Motor neuron (in vitro differentiated cells): ENCODE data around the gene MSH6. TPM values are rescaled to one million over a fixed set of nuclear protein-coding genes. Genes with fewer than 3 reads are reported as not detected.
A peak's percentile ranks its signal among the peaks of the same experiment; 100 is the strongest.

Experiments used
- ATAC-seq, 8 experiments: fragments of 200-7000 bp; cut with Tn5 transposase; replicated peaks in 6 of 8; 2 replicates each; pipeline ENCODE4 v1.8.0; 2021; ENCODE audit warnings: mild to moderate bottlenecking in 8 of 8, moderate library complexity in 8 of 8
- H3K27ac ChIP-seq, 2 donors: fragments of 250-450 bp; sonication (Bioruptor Pico); 2 replicates each; pipeline ENCODE4 v1.9.0; 2021; ENCODE audit warnings: antibody characterized with exemption in 2 of 2, mild to moderate bottlenecking in 2 of 2, moderate library complexity in 1 of 2
- H3K4me1 ChIP-seq, 2 donors: fragments of 250-450 bp; sonication (Bioruptor Pico); replicated peaks in 1 of 2; 2 replicates each; pipeline ENCODE4 v1.6.1; 2021; ENCODE audit warnings: antibody characterized with exemption in 2 of 2, mild to moderate bottlenecking in 2 of 2, moderate library complexity in 1 of 2
- H3K4me3 ChIP-seq, 5 donors: fragments of 250-450 bp; sonication (Bioruptor Pico); 2 replicates each; pipeline ENCODE4 v1.9.0; 2021; ENCODE audit warnings: antibody characterized with exemption in 5 of 5, mild to moderate bottlenecking in 5 of 5, moderate library complexity in 4 of 5
- WGBS, 10 experiments: fragments of 450-650 bp; shearing (Covaris generic); methylation state at CpG; one replicate each; pipeline ENCODE4 v1.0.0; 2022; 5-methylcytosine and 5-hydroxymethylcytosine counted together
- in situ Hi-C, 9 experiments: fragments of 400-800 bp; cut with MboI; loops; one replicate each; pipeline ENCODE4 v1.15.0; 2021; ENCODE audit warnings: low sequenced_read_pairs in 9 of 9, low pct_unique_long_range_greater_than_20kb in 2 of 9; ENCODE audit not compliant: unreplicated experiment in 9 of 9
- total RNA-seq, 8 experiments: library from RNA; unstranded; fragments of 300-600 nt; gene quantifications; 2 replicates each; pipeline versions ENCODE4 v1.2.3 to v1.2.4, GENCODE V29; 2022

The MSH6 gene
- total RNA-seq, 8 experiments from 2014 or later: 14.4 to 71.9 (median 38.5) TPM

- peak; percentile 83 to 98 (median 94) for ATAC-seq
- in situ Hi-C loops: loop anchor here in 2 of 9 experiments (10.0 kb wide), 2 partner anchors 333 to 433 kb away; no protein-coding TSS in a partner anchor
- Histone ChIP-seq H3K27ac (no peak overlapping the region), H3K4me1 (peaks cover 0 to 9% of the 10 kb centered on the region in 2 donors), H3K4me3 (no peak overlapping the region)
- 0 to 28% (median 10%) methylated on average over 2 to 16 of the region's 28 CpGs; no CpG with 5 or more reads in 3 of the 10 experiments for WGBS, 10 experiments
These were observed 14.9 kb upstream of the MSH6 start for GRCh38 chr2:47767880-47768609.

DNA sequence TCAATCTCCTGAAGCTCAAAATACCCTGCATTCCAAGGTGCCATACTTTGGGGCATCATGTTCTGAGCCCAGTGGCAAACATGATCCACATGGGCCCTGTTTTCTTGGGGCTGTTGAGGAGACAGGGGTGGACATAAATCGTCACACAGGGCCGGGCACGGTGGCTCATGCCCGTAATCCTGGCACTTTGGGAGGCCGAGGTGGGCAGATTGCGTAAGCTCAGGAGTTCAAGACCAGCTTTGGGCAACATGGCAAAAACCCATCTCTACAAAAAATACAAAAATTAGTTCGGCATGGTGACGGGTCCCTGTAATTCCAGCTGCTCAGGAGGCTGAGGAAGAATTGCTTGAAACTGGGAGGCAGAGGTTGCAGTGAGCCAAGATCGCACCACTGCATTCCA lies 13.6 kb upstream of the MSH6 start:
- no peak overlapping the region for H3K4me3 ChIP-seq
- H3K27ac ChIP-seq: no peak overlapping the region
- no peak for ATAC-seq
- H3K4me1 ChIP-seq: peaks cover 0 to 9% of the 10 kb centered on the region in 2 donors
- in situ Hi-C loops: loop anchor here in 2 of 9 experiments (10.0 kb wide), 2 partner anchors 335 to 435 kb away; no protein-coding TSS in a partner anchor
- 81 to 100% (median 100%) methylated on average over 1 to 8 of the region's 9 CpGs; no CpG with 5 or more reads in 3 of the 10 experiments for WGBS, 10 experiments

DNA sequence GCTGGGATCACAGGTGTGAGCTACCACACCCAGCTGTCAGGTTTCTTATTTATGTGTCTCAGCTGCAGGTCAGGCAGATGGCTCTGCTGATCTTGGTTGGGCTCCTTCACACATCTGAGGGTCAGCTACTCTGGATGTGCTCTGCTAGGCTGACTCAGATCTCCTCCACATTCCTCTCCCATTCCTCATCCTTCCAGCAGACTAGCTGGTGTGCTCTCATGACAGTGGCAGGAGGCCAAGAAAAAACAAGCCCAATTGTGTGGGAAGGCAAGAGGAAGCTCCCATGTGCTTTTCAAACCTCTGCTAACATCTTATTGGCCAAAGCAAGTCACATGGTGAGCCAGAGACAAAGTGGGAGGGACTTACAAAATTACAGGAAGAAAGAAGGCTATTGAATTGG lies 11.7 kb upstream of the MSH6 start:
- Histone ChIP-seq H3K4me1 (peaks cover 0 to 9% of the 10 kb centered on the region in 2 donors), H3K27ac (no peak overlapping the region), H3K4me3 (no peak overlapping the region)
- in situ Hi-C loops: no loop called here
- peak; percentile 18 to 92 (median 62) for ATAC-seq

DNA sequence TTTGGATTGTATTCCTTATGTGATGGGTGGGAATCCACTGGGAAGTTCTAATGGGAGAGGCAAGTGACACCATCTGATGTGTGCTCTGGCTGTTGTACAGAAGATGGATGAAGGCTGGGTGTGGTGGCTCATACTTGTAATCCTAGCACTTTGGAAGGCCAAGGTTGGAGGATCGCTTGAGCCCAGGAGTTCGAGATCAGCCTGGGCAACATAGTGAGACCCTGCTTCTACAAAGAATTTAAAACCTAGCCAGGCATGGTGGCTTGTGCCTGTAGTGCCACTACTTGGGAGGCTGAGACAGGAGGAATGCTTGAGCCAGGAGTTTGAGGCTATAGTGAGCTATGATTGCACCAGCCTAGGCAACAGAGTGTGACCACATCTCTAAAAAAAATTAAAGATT lies 10.6 kb upstream of the MSH6 start:
- in situ Hi-C loops: no loop called here
- Histone ChIP-seq H3K4me1 (peaks cover 0 to 9% of the 10 kb centered on the region in 2 donors), H3K4me3 (no peak overlapping the region), H3K27ac (no peak overlapping the region)
- WGBS, 10 experiments: 80 to 100% (median 90%) methylated on average over 1 to 2 of the region's 2 CpGs; no CpG with 5 or more reads in 5 of the 10 experiments
- no peak for ATAC-seq

DNA sequence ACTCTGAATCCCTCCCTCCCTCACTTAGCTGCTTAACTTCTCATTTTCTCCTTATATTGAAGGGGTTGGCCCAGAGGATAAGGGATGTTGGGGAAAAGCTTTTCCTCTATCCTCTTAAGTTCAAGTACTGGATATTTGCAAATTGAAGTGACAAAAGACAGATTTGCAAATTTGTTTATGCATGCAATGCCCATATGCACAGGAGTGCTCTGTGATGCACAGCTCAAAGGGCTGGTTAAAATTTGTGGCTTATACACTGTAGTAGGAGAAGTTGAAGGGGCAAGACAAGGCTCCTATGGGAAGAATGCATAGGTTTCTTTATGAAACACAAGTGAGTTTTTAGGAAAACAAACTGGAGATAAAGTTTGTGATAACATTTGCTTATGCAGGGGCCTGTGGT lies 8.4 kb upstream of the MSH6 start:
- H3K4me1 ChIP-seq: peaks cover 0 to 6% of the 10 kb centered on the region in 2 donors
- peak in 3 of 8 experiments; percentile 84 to 90 (median 89) for ATAC-seq
- in situ Hi-C loops: no loop called here
- H3K4me3 ChIP-seq: no peak overlapping the region
- no peak overlapping the region for H3K27ac ChIP-seq

GRCh38 chr2:47777277-47777937 lies 5.5 kb upstream of the MSH6 start:
- in situ Hi-C loops: no loop called here
- Histone ChIP-seq H3K4me3 (no peak overlapping the region), H3K27ac (no peak overlapping the region), H3K4me1 (peaks cover 0 to 2% of the 10 kb centered on the region in 2 donors)
- ATAC-seq: no peak
- WGBS, 10 experiments: 71 to 100% (median 86%) methylated on average over 2 to 10 of the region's 13 CpGs; no CpG with 5 or more reads in 1 of the 10 experiments

DNA sequence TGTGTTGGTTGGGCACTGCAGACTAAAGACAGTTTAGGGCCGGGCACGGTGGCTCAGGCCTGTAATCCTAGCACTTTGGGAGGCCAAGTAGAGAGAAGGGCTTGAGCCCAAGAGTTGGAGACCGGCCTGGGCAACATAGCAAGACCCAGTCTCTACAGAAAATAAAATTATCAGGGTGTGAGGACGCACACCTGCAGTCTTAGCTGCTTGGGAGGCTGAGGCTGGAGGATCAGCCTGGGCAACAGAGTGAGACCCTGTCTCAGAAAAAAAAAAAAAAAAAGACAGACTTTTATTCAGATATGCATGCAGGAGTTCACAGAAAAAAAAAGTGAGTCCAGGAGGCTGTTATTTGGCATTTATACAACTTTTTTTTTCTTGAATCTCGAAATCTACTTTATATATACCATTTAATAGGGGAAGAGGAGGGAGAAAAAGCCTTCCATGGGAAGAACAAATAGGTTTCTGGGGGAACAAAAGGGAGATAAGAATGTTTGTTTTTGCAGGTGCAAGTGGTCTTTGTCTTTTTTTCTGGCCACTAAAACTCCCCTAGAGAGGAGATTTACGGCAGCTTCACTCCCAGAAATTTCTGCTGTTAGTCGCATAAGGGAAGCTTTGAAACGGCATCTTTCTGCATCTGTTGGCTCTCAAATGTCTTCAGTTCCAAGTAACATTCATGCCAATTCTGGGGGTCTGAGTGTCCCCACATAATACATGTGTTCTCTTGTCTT lies 4.1 kb upstream of the MSH6 start:
- peaks cover 0 to 2% of the 10 kb centered on the region in 2 donors for H3K4me1 ChIP-seq
- in situ Hi-C loops: no loop called here
- no peak for ATAC-seq
- H3K4me3 ChIP-seq: no peak overlapping the region
- 43 to 80% (median 72%) methylated on average over 1 to 8 of the region's 8 CpGs for WGBS, 10 experiments
- no peak overlapping the region for H3K27ac ChIP-seq

- in situ Hi-C loops: no loop called here
- no peak for ATAC-seq
- 40 to 93% (median 76%) methylated on average over 1 to 3 of the region's 8 CpGs; no CpG with 5 or more reads in 3 of the 10 experiments for WGBS, 10 experiments
- Histone ChIP-seq H3K4me1 (peaks cover 0 to 2% of the 10 kb centered on the region in 2 donors), H3K27ac (no peak overlapping the region), H3K4me3 (no peak overlapping the region)
These were observed 3.5 kb upstream of the MSH6 start for GRCh38 chr2:47779426-47779790.

- H3K4me3 ChIP-seq: peak overlapping the region; percentile 54 to 94 (median 87)
- no peak for ATAC-seq
- WGBS, 10 experiments: 0 to 28% (median 20%) methylated on average over 2 to 7 of the region's 7 CpGs; no CpG with 5 or more reads in 3 of the 10 experiments
- in situ Hi-C loops: no loop called here
- H3K4me1 ChIP-seq: peaks cover 0 to 5% of the 10 kb centered on the region in 2 donors
- H3K27ac ChIP-seq: peak overlapping the region; percentile 71 to 81
These were observed 619 bp upstream of the MSH6 start for GRCh38 chr2:47782381-47782670.

- Histone ChIP-seq H3K4me1 (peaks cover 0 to 5% of the 10 kb centered on the region in 2 donors), H3K4me3 (peak overlapping the region; percentile 54 to 94 (median 87)), H3K27ac (peak overlapping the region; percentile 76 to 87)
- no CpG with 5 or more reads among the region's 71 CpGs for WGBS, 10 experiments
- ATAC-seq: peak; percentile 8 to 61 (median 50)
- in situ Hi-C loops: no loop called here
These were observed 774 bp downstream of the MSH6 start for GRCh38 chr2:47783486-47784351.

DNA sequence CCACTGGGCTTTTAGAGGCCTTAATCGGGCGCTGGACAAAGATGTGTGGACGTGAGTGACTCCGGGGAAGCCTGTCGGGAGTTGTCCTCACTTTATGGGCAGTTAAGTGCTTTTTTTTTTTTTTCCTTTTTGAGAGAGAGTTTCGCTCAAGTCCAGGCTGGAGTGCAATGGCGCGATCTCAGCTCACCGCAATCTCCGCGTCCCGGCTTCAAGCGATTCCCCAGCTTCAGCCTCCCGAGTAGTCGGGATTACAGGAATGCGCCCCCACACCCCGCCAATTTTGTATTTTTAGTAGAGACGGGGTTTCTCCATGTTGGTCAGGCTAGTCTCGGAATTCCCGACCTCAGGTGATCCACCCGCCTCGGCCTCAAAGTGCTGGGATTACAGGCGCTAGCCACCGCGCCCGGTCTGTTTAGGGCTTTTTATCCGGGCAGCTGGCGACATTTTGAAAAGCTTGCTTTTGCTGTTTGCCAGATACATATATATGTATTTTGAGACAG lies 1.5 kb downstream of the MSH6 start:
- WGBS, 10 experiments: 15 to 83% (median 40%) methylated on average over 2 to 16 of the region's 28 CpGs; no CpG with 5 or more reads in 4 of the 10 experiments
- peak overlapping the region in 1 of 2 donors; percentile 39 for H3K27ac ChIP-seq
- peaks cover 0 to 5% of the 10 kb centered on the region in 2 donors for H3K4me1 ChIP-seq
- in situ Hi-C loops: no loop called here
- ATAC-seq: no peak
- peak overlapping the region; percentile 54 to 94 (median 87) for H3K4me3 ChIP-seq

DNA sequence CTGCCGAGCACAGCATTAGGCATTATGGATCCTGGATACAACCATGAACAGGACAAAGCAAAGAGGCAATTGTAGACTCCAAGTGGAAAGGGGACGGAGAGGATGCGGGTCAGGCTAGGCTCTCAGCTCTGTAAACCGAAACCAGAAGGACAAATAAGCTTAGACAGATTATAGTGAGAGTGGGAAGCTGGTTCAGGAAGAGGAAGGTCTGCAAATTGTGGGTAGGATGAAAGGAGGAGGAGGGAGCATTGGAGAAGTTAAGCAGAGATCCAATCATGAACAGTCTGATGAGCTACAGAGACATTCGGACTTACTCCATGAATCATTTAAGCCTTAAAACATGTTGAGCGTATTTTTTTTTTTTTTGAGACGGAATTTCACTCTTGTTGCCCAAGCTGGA lies 3.0 kb downstream of the MSH6 start:
- in situ Hi-C loops: no loop called here
- no peak for ATAC-seq
- H3K4me1 ChIP-seq: peaks cover 0 to 5% of the 10 kb centered on the region in 2 donors
- no peak overlapping the region for H3K27ac ChIP-seq
- 8 to 100% (median 99%) methylated on average over 1 to 7 of the region's 7 CpGs for WGBS, 10 experiments
- no peak overlapping the region for H3K4me3 ChIP-seq
